PC-3 (cell line): ENCODE data around the gene IL32. TPM values are rescaled to one million over a fixed set of nuclear protein-coding genes. Genes with fewer than 3 reads are reported as not detected.

Experiments
- ATAC-seq: fragments of 200-7000 bp; cut with Tn5 transposase; 2 replicates; pipeline ENCODE4 v1.9.1; 2020; ENCODE audit warnings: mild to moderate bottlenecking, moderate library complexity
- BruUV-seq: library from RNA; stranded (reverse); fragments of 400-500 nt; replicated peaks from 2 replicates; lab custom pipeline; 2021; lab: Mats Ljungman, UMichigan
- CTCF ChIA-PET: fragments of 300-600 bp; sonication (Branson Sonifier 250); formaldehyde crosslinking; loops from one replicate; lab custom pipeline; 2022; ENCODE audit warnings: antibody characterized with exemption; lab: Charles Lee
- POLR2A ChIA-PET: fragments of 300-600 bp; sonication (Branson Sonifier 250); formaldehyde crosslinking; loops from one replicate; lab custom pipeline; 2022; ENCODE audit warnings: antibody characterized with exemption; ENCODE audit not compliant: unreplicated experiment; lab: Charles Lee
- DNase-seq: peaks from one replicate; pipeline ENCODE4 v3.0.0-alpha.2; 2015
- H2AFZ ChIP-seq: fragments of 300-600 bp; sonication (generic); 2 replicates; pipeline ENCODE4 v1.6.0; 2016; ENCODE audit warnings: antibody characterized with exemption, low read length
- H3F3A ChIP-seq: fragments of 300-600 bp; sonication (generic); one replicate; pipeline ENCODE4 v1.6.0; 2017; ENCODE audit warnings: antibody characterized with exemption, low read length, control low read depth, mild to moderate bottlenecking; ENCODE audit not compliant: unreplicated experiment
- H3K27ac ChIP-seq: fragments of 300-600 bp; sonication (generic); 2 replicates; pipeline ENCODE4 v1.5.1; 2016; ENCODE audit warnings: mild to moderate bottlenecking, low read length
- H3K27me3 ChIP-seq: fragments of 300-600 bp; sonication (generic); 2 replicates; pipeline ENCODE4 v1.6.1; 2016; ENCODE audit warnings: low read length, mixed read lengths
- H3K36me3 ChIP-seq: fragments of 300-600 bp; sonication (generic); 2 replicates; pipeline ENCODE4 v1.6.1; 2016; ENCODE audit warnings: low read depth, mixed run types, low read length, mixed read lengths
- H3K4me1 ChIP-seq: fragments of 300-600 bp; sonication (generic); 2 replicates; pipeline ENCODE4 v1.5.1; 2016; ENCODE audit warnings: low read length; ENCODE audit not compliant: insufficient read depth
- H3K4me2 ChIP-seq: fragments of 300-600 bp; sonication (generic); 2 replicates; pipeline ENCODE4 v1.6.0; 2016; ENCODE audit warnings: low read length
- H3K4me3 ChIP-seq: fragments of 300-600 bp; sonication (generic); 2 replicates; pipeline ENCODE4 v1.5.1; 2016; ENCODE audit warnings: mild to moderate bottlenecking, low read length, mixed read lengths
- H3K79me2 ChIP-seq: fragments of 300-600 bp; sonication (generic); 2 replicates; pipeline ENCODE4 v1.6.1; 2017; ENCODE audit warnings: low read length, mixed read lengths
- H3K9ac ChIP-seq: fragments of 300-600 bp; sonication (generic); 2 replicates; pipeline ENCODE4 v1.6.0; 2016; ENCODE audit warnings: mild to moderate bottlenecking, low read length
- H3K9me2 ChIP-seq: fragments of 300-600 bp; sonication (generic); replicated peaks from 2 replicates; pipeline ENCODE4 v1.6.1; 2016; ENCODE audit warnings: mixed run types, low read length, mixed read lengths
- H3K9me3 ChIP-seq: fragments of 300-600 bp; sonication (generic); 2 replicates; pipeline ENCODE4 v1.6.1; 2016; ENCODE audit warnings: low read length, mixed read lengths
- H4K20me1 ChIP-seq: fragments of 300-600 bp; sonication (generic); 2 replicates; pipeline ENCODE4 v1.6.1; 2016; ENCODE audit warnings: low read length, mixed read lengths
- CTCF ChIP-seq: fragments of 300-600 bp; sonication (generic); conservative IDR thresholded peaks from 2 replicates; pipeline ENCODE4 v1.5.1; 2017; ENCODE audit warnings: antibody characterized with exemption, low read depth, mild to moderate bottlenecking, low read length
- EZH2 ChIP-seq: fragments of 300-600 bp; sonication (generic); IDR thresholded peaks from one replicate; pipeline ENCODE4 v1.6.1; 2017; ENCODE audit warnings: antibody characterized with exemption, mild to moderate bottlenecking, low read length; ENCODE audit not compliant: unreplicated experiment
- EZH2phosphoT487 ChIP-seq: fragments of 300-600 bp; sonication (generic); IDR thresholded peaks from 2 replicates; pipeline ENCODE4 v1.6.1; 2018; ENCODE audit warnings: mild to moderate bottlenecking, antibody characterized with exemption, low read length, borderline replicate concordance
- intact Hi-C: fragments of 100-400 bp; cut with micrococcal nuclease; formaldehyde crosslinking; loops from 2 replicates; pipeline ENCODE4 v1.9.0; 2023
- total RNA-seq: library from RNA; depleted of rRNA; stranded (reverse); fragments of >200 nt; gene quantifications from 2 replicates; pipeline ENCODE4 v1.2.3, GENCODE V29; 2014

The IL32 gene
- total RNA-seq, 1 experiment from 2014 or later: 8.8 TPM

GRCh38 chr16:3058139-3059030 lies 7.1 kb upstream of the IL32 start:
- ChIA-PET POLR2A (no interaction called here), CTCF (interaction anchor here (0.6 to 1.7 kb wide), 4 partner anchors 13 to 56 kb away, joined by 3 to 9 read pairs (median 6); no protein-coding TSS in a partner anchor)
- ATAC-seq (peak; percentile 50), DNase-seq (peak; percentile 29)
- BruUV-seq: no TSS peak
- Histone ChIP-seq H3K27me3 (no peaks in the 10 kb centered on the region), H3K79me2 (no peaks in the 10 kb centered on the region), H3K27ac (no peak overlapping the region), H4K20me1 (no peaks in the 10 kb centered on the region), H3K36me3 (no peaks in the 10 kb centered on the region), H3K9ac (peak overlapping the region; percentile 88), H3K4me1 (no peaks in the 10 kb centered on the region), H3F3A (no peaks in the 10 kb centered on the region), H3K4me3 (peak overlapping the region; percentile 86), H2AFZ (peak overlapping the region; percentile 90), H3K9me3 (no peaks in the 10 kb centered on the region), H3K4me2 (peak overlapping the region; percentile 98), H3K9me2 (no peaks in the 10 kb centered on the region)
- intact Hi-C loops: loop anchor here (1.0 kb wide), 1 partner anchor 66 kb away; no protein-coding TSS in a partner anchor
- TF ChIP-seq EZH2 (no peak), CTCF (no peak; the same call in 1 of the 2 replicates), EZH2phosphoT487 (no peak)

GRCh38 chr16:3059041-3059722 lies 6.3 kb upstream of the IL32 start:
- BruUV-seq: no TSS peak
- Histone ChIP-seq H2AFZ (peak overlapping the region; percentile 90), H3K27me3 (no peaks in the 10 kb centered on the region), H3K9ac (peak overlapping the region; percentile 88), H3K27ac (no peak overlapping the region), H3K9me2 (no peaks in the 10 kb centered on the region), H3K79me2 (no peaks in the 10 kb centered on the region), H4K20me1 (no peaks in the 10 kb centered on the region), H3F3A (no peaks in the 10 kb centered on the region), H3K4me1 (no peaks in the 10 kb centered on the region), H3K9me3 (no peaks in the 10 kb centered on the region), H3K36me3 (no peaks in the 10 kb centered on the region), H3K4me3 (peak overlapping the region; percentile 86), H3K4me2 (peak overlapping the region; percentile 98)
- ChIA-PET CTCF (interaction anchor here (0.6 to 1.7 kb wide), 2 partner anchors 31 to 55 kb away, joined by 5 to 9 read pairs; no protein-coding TSS in a partner anchor), POLR2A (interaction anchor here (0.6 kb wide), 1 partner anchor 444 kb away, joined by 4 read pairs; no protein-coding TSS in a partner anchor)
- intact Hi-C loops: loop anchor here (1.0 kb wide), 1 partner anchor 65 kb away; no protein-coding TSS in a partner anchor
- DNase-seq (peak; percentile 83), ATAC-seq (peak; percentile 91)
- peak; percentile 62 for TF ChIP-seq CTCF
- TF ChIP-seq EZH2phosphoT487: no peak
